BE2C (cell line): ENCODE measurements around the gene NRBF2.

Experiments used
- DNase-seq: peaks from one replicate; pipeline ENCODE4 v3.0.0-alpha.2; 2020
- H3K27me3 ChIP-seq: fragments of 250-450 bp; sonication (Bioruptor Pico); 2 replicates; pipeline ENCODE4 v1.5.1; 2020; ENCODE audit warnings: mild to moderate bottlenecking
- H3K36me3 ChIP-seq: fragments of 250-450 bp; sonication (Bioruptor Pico); 2 replicates; pipeline ENCODE4 v1.5.1; 2020; ENCODE audit warnings: mild to moderate bottlenecking
- H3K4me1 ChIP-seq: fragments of 250-450 bp; sonication (Bioruptor Pico); 2 replicates; pipeline ENCODE4 v1.5.1; 2020
- H3K4me3 ChIP-seq: 2 replicates; pipeline ENCODE4 v1.5.1; 2011; ENCODE audit warnings: low read depth, low read length
- H3K9me3 ChIP-seq: fragments of 250-450 bp; sonication (Bioruptor Pico); 2 replicates; pipeline ENCODE4 v1.5.1; 2020
- TF ChIP-seq, protein P1 (sequence below): IDR thresholded peaks from 2 replicates; pipeline ENCODE4 v1.5.1; 2012; ENCODE audit warnings: mild to moderate bottlenecking, low read depth, low read length

NRBF2 gene

DNA sequence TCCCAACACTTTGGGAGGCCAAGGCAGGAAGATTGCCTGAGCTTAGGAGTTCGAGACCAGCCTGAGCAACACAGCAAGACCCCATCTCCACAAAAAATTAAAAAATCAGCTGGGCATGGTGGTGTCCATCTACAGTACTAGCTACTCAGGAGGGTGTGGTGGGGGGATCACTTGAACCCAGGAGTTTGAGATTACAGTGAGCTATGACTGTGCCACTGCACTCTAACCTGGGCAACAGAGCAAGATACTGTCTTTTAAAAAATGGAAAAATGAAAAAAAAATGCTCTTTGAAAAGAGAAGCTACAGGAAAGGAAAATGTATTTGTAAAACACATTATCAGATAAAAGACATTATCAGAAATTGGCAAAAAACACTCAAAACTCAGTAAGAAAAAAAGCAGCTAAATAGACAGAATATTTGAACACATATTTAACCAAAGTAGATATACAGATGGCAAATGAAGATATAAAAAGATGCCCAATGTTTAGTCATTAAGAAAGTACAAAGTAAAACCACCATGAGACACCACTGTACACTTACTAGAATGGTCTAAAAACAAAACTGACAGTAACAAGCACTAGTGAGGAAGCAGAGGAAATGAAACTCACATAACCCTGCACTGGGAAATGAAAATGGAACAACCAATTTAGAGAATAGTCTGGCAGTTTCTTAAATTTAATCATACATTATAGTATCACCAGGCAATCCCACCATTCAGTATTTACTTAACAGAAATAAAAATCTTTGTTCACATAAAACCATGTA is 40.5 kb downstream of the NRBF2 start:
- no peaks in the 10 kb centered on the region for H3K27me3 ChIP-seq
- H3K4me1 ChIP-seq, result no peaks in the 10 kb centered on the region
- DNase-seq, result no peak
- TF ChIP-seq, protein P1, sequence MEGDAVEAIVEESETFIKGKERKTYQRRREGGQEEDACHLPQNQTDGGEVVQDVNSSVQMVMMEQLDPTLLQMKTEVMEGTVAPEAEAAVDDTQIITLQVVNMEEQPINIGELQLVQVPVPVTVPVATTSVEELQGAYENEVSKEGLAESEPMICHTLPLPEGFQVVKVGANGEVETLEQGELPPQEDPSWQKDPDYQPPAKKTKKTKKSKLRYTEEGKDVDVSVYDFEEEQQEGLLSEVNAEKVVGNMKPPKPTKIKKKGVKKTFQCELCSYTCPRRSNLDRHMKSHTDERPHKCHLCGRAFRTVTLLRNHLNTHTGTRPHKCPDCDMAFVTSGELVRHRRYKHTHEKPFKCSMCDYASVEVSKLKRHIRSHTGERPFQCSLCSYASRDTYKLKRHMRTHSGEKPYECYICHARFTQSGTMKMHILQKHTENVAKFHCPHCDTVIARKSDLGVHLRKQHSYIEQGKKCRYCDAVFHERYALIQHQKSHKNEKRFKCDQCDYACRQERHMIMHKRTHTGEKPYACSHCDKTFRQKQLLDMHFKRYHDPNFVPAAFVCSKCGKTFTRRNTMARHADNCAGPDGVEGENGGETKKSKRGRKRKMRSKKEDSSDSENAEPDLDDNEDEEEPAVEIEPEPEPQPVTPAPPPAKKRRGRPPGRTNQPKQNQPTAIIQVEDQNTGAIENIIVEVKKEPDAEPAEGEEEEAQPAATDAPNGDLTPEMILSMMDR, result no peak
- no peaks in the 10 kb centered on the region for H3K9me3 ChIP-seq
- H3K36me3 ChIP-seq, result peaks cover 41% of the 10 kb centered on the region
- H3K4me3 ChIP-seq, result no peak overlapping the region

DNA sequence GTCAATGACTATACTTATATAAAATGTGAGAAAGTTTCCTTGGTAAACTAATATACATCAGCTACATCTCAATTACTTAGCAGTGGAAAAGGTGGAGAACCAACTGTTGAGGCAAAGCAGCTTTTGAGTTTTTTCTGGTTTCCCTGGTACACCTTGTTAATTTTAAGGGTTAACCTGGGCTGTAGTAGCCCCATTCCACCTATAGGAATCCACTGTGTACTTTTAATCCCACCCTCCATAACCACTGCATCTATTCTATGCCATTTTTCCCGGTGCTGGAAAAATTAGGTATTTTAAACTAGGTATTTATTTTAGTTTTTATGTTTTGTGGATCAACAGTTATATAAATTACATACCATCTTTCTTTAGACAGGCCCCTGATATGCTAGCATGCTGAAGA is 42.4 kb downstream of the NRBF2 start:
- H3K36me3 ChIP-seq, result peaks cover 39% of the 10 kb centered on the region

GRCh38 chr10:63192826-63193225 is 59.7 kb downstream of the NRBF2 start:
- DNase-seq, result no peak
- TF ChIP-seq, protein P1, result no peak
- H3K4me3 ChIP-seq, result no peak overlapping the region
- H3K36me3 ChIP-seq, result peaks cover 47% of the 10 kb centered on the region
- no peaks in the 10 kb centered on the region for H3K4me1 ChIP-seq
- no peaks in the 10 kb centered on the region for H3K27me3 ChIP-seq
- H3K9me3 ChIP-seq, result no peaks in the 10 kb centered on the region

More for the DNA sequence above, 42.4 kb downstream of the NRBF2 start:
- Histone ChIP-seq H3K9me3 (no peaks in the 10 kb centered on the region), H3K27me3 (no peaks in the 10 kb centered on the region), H3K4me3 (no peak overlapping the region), H3K4me1 (no peaks in the 10 kb centered on the region)
- DNase-seq, result no peak
- TF ChIP-seq, protein P1, result no peak

- H3K27me3 ChIP-seq, result no peaks in the 10 kb centered on the region
- TF ChIP-seq, protein P1, result no peak
- no peak overlapping the region for H3K4me3 ChIP-seq
- peaks cover 25% of the 10 kb centered on the region for H3K36me3 ChIP-seq
- no peak for DNase-seq
- no peaks in the 10 kb centered on the region for H3K9me3 ChIP-seq
- H3K4me1 ChIP-seq, result no peaks in the 10 kb centered on the region
Observed at GRCh38 chr10:63197344-63198092, 64.4 kb downstream of the NRBF2 start.

- no peaks in the 10 kb centered on the region for H3K27me3 ChIP-seq
- TF ChIP-seq, protein P1, result no peak
- H3K9me3 ChIP-seq, result no peaks in the 10 kb centered on the region
- H3K4me3 ChIP-seq, result no peak overlapping the region
- peaks cover 11% of the 10 kb centered on the region; the same call in 1 of the 2 replicates for H3K36me3 ChIP-seq
- H3K4me1 ChIP-seq, result no peaks in the 10 kb centered on the region
- DNase-seq, result no peak
Observed at GRCh38 chr10:63199716-63200115, 66.6 kb downstream of the NRBF2 start.

DNA sequence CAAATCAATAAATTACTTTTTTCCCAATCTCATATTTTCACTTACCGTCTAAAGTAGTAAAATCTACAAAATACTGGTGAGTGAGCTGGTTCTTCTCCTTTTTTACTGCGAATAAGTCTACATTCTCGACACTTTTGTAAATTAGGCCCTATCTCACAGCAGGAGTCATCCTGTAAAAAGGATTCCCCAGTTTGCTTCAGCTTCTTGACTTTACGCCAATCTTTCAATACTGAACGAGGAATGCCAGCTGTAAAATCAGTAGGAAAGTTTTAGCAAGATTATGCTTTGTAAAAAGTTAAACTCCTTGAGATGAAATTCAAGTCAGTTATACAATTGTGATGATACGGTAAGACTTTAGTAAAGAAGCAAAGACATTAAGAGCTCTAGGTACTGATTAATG is 67.3 kb downstream of the NRBF2 start:
- no peak for DNase-seq
- TF ChIP-seq, protein P1, result no peak
- Histone ChIP-seq H3K27me3 (no peaks in the 10 kb centered on the region), H3K36me3 (peaks cover 11% of the 10 kb centered on the region; the same call in 1 of the 2 replicates), H3K4me3 (no peak overlapping the region), H3K9me3 (no peaks in the 10 kb centered on the region), H3K4me1 (no peaks in the 10 kb centered on the region)
